NCI-H1694 treated with DMSO at 0.1 percent for 48 hours (cell line): ENCODE measurements around the gene F8.
"Not testable (repeated sequence)": the region's sequence is repeated elsewhere in the genome, so short reads cannot be mapped to it uniquely, and the experiment has no call there.

Source experiments
- DNase-seq: peaks from one replicate; lab custom pipeline; 2025; lab: John Stamatoyannopoulos, UW

The F8 gene

DNA sequence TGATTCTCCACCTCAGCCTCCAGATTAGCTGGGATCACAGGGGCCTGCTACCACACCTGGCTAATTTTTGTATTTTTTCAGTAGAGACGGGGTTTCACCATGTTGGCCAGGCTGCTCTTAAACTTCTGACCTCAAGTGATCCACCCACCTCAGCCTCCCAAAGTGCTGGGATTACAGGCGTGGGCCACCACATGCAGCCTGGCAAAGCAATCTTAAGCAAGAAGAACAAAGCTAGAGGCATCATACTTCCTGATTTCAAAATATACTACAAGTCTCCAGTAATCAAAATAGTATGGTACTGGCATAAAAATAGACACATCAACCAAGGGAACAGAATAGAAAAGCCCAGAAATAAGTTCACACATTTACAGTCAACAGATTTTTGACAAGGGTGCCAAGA, 149.2 kb downstream of the F8 start:
- no peak for DNase-seq

DNA sequence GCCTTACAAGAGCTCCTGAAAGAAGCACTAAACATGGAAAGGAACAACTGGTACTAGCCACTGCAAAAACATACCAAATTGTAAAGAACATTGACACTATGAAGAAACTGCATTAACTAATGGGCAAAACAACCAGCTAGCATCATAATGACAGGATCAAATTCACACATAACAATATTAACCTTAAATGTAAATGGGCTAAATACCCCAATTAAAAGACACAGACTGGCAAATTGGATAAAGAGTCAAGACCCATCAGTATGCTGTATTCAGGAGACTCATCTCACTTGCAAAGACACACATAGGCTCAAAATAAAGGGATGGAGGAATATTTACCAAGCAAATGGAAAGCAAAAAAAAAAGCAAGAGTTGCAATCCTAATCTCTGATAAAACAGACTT, 154.0 kb downstream of the F8 start:
- not testable (repeated sequence) for DNase-seq

DNA sequence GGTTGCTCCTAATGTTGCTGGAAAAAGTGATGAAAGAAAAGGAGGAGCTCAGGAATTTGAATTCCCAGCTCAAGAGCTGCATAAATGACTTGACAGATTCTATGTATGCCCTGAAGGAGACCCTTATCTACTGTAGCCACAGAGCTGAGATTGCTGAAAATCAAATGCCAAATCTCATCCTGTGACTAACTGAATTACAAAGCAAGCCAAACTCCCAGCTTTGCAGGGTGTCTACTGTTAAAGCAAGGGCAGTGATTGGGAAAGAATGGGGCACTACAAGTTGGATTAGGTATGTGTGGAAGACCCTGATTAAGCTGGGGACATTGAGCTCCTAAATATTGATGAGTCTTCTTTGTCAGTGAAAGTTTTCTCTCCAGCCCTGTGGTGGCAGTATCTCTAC, 167.3 kb downstream of the F8 start:
- no peak for DNase-seq

DNA sequence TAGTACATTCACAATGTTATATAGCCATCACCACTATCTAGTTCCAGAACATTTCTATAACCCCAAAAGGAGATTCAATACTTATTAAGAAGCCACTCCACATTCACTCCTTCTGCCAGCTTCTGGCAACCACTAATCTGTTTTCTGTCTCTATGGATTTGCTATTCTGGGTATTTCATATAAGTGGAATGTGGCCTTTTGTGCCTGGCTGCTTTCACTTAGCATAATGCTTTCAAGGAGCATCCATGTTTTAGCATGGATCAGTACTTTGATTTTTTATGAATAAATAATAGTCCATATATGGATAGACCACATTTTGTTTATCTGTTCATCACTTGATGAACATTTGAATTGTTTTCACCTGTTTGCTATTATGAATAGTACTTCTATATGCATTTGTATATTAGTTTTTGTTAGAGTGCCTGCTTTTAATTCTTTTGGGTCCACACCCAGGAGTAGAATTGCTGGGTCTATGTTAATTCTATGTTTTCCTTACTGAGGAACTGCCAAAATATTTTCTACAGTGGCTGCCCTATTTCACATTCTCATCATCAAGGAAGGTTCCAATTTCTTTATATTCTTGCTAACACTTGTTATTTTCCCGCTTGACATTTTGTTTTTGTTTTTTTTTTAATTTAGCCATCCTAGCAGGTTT, 171.4 kb downstream of the F8 start:
- DNase-seq: no peak

GRCh38 chrX:154840856-154841255, 181.7 kb downstream of the F8 start:
- peak; percentile 69 for DNase-seq

DNA sequence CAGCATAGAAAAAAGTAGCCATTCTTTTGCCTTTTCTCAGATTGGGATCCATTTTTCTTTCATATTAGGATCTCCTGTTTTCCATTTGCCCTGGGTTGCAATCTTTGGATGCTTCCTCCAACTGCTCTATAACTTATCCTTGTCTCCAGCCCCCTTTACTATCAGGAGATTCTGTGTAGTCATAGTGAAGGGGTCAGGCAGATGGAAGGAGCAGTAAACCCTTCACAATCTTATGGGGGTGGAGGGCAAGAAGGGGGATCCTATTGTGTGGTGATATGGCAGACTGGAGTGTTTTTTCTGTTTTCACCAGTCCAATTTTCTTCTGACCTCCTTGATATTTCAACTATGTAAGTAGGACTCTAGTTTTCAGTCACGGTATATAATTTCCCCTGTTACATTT, 186.4 kb downstream of the F8 start:
- DNase-seq: no peak

DNA sequence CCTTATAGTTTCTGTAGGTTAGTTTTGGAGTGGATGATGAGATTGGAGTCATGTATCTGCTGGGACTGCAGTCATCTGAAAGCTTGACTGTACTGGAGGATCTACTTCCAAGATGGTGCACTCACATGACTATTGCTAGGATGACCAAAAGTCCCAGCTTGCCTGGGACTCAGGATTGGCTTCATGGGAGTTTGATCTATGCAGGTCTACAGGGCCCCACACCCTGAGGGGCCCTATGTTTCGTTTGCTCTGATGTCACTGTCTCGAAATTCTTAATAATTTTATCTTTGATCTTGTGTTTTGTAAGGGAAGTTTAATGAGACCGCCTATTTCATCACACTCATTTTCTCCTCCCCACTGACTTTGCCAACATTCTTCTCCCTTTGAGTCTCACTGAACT, 188.0 kb downstream of the F8 start, which contains the start of gene SMIM9:
SMIM9 (minus strand) TSS at position 101 of the 400 bp plus-strand sequence. CDS start 3,806 bp downstream, outside the sequence.
- DNase-seq: no peak

DNA sequence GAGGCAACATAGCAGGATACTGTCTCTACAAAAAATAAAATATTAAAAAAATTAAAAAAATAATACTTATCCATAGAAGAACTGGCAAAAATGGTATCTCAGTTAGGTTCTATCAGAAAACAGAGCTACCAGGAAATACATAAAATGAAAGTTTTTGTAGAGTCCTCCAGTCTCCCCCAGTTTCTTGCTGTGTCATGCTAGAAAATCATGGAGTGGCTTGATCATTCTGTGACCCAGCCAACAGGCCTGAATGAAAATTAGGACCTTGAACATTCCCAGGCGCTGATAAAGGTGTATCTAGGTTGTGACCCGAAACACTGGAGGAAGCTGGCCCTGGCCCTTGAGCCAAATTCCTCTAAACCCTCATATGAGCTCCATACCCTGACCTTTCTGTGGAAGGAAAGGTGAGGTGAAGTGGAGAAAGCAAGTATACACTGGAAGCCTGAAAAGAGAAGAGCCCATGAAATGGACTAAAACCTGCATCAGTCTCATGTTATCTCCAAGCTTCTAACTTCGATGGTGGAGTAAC, 188.7 kb downstream of the F8 start:
- no peak for DNase-seq

DNA sequence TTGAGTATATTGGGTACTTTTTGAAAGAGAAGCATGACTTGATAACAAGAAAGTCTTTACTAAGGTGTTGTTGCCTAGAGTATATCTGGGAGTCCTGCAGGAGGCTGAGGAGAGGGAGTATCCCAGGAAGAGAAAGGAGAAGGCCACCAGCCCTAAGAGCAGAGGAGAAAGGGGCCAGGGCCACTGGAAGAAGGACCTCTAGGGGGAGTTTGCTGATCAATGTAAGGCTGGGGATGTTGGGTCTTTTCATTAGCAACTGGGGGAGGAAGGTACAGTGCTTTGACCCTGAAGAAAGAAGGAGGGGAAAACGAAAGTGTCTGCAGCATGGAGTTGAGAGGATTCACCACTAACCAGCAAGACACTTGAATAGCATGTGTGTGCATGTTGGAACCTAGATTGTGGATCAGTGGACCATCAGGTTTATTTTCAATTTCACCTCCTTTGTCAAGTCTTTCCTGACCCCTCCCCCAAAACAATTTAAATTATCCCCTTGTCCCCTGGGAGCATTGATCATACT, 192.5 kb downstream of the F8 start:
- no peak for DNase-seq

GRCh38 chrX:154829134-154829533, 193.4 kb downstream of the F8 start:
- no peak for DNase-seq

GRCh38 chrX:154828016-154828408, 194.5 kb downstream of the F8 start:
- no peak for DNase-seq

DNA sequence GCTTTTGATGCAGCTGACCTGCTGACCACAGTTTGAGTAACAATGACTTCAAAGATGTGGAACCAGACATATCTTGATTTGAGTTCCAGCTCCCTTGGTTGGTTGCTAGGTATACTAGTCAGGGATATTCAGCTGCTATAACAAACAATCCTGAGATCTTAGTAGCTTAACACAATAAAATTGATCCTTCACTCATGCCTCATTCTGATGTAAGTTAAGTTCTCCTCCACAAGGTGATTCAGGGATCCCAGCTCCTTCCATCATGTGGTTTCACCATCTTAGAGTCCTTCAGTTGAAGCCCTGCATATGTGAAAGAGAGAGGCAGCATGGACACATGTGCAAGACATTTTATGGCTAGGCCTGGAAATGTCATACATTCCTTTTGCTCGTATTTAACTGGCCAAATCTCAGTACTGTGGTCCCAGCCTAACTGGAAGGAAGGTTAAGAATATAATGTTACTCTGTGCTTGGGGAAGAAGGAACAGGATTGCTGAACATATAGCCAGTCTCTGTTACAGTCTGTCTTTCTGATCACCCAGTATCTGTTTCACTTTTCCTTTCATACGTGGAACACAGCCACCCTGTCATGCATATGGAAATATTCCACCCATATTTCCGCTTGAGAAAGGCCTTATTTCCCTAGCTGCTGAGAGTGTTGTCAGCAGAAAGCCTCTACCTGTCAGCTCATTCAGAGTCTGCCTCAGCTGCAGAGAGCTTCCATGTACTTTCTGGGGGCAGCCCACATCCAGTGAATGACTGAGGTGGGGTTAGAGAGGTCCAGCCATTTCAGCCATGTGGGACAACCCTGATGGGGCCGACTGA, 195.1 kb downstream of the F8 start:
- DNase-seq: no peak

DNA sequence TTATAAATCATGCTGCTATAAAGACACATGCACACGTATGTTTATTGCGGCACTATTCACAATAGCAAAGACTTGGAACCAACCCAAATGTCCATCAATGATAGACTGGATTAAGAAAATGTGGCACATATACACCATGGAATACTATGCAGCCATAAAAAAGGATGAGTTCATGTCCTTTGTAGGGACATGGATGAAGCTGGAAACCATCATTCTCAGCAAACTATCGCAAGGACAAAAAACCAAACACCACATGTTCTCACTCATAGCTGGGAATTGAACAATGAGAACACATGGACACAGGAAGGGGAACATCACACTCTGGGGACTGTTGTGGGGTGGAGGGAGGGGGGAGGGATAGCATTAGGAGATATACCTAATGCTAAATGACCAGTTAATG, 196.9 kb downstream of the F8 start:
- not testable (repeated sequence) for DNase-seq

GRCh38 chrX:154824638-154825037, 197.9 kb downstream of the F8 start:
- no peak for DNase-seq

DNA sequence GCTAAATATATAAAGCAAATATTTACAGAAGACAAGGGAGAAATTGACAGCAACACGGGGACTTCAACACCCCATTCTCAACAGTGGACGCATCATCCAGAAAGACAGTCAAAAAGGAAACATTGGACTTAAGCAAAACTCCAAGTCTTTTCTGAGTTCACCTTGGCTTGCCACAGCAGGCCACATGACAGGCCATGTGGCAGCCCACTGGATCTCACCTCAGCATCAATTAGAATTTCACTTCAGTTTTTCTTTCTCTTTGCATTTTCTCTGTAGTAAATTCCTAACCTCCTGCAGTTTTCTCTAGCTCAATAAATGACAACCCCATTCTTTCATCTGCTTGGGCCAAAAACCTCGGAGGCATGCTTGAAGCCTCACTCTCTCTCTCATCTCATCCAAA, 200.5 kb downstream of the F8 start:
- DNase-seq: no peak

GRCh38 chrX:154821523-154821922, 201.0 kb downstream of the F8 start:
- no peak for DNase-seq

DNA sequence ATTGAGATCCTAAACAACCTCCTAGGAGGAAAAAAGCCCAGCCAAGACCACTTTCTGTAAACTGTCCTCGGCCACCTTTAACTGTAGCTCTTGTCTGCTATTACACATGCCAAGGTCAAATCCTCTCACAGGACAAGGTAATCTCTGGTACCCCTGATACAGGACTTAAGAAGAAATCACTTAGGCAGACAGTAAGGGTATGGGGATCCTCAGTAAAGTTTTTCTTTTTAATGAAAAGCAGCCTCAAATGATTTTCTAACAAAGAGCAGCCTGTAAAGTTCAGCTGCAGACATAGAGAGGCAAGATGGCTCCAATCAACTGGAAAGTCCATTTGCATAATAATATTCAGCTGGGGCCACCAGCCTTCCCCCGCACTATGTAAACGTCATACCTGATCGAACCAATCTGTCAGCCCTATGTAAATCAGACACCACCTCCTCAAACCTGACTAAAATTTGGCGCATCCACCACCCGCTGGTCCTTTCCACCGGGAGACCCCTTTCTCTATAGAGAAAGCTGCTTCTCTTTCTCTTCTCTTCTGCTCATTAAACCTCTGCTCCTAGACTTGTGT, 202.7 kb downstream of the F8 start:
- no peak for DNase-seq

DNA sequence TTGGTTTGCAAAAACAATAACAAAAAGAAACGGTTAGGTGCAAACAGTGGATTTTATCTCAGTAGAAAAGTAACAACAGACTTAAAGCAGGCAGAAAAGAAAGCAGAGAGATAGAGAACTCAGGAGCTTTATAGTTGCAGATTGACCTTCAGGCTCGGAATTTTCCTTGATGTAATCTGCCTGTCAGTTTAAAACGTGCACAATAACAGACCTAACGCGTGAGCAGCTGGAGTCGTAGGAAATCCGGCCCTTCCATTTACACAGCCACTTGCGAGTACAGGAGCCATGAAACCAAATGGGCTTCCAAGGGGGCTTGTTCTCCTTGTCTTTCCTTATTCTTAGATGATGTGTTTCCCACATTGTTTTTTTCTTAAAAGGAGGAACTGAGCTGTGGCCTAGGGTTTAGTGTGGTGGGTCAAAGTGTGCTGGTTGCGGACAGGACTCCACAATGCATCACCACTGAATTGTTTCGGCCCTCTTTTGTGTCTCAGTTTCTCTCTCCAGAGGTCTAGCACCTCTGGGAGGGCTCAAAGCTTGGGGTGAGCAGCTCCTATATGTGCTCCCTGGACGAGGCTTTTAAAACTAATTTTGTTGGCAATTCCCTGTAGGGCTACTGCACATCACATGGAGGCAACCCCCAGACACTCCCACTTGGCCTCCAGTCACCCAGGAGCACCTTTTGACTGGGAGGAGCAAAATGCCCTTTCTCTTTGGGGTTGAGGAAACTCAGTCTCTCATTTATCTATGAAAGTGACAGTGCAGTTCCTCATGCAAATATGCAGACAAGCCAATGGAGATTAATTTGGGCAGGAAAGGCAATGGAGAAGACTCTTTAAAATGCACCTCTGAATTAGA, 203.4 kb downstream of the F8 start:
- no peak for DNase-seq

DNA sequence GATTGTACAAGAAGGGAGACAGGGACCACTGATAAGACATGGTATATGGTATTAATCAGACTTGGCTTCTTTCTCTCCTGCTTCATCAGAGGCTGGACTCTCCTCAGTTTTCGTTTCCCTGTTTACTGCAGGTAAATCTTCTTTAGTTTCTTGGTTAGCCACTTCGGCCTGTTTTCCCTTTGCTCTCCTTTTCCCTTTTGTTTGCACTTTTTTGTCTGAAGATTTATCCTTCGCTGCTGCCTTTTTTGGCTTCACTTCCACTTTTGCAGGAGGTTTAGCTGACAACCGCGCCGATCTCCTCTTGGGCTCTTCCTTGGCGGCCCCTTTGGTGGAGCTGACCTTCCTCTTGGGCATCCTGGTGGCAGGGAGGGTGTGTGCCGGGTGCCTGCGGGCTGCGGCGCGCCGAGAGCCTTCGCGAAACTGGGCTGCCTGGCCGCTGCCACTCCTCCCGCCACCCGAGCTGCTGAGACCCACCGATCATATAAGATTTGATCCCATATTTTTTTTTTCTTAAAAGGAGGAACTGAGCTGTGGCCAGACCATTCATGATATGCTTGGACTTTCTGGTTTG, 205.4 kb downstream of the F8 start:
- not testable (repeated sequence) for DNase-seq

DNA sequence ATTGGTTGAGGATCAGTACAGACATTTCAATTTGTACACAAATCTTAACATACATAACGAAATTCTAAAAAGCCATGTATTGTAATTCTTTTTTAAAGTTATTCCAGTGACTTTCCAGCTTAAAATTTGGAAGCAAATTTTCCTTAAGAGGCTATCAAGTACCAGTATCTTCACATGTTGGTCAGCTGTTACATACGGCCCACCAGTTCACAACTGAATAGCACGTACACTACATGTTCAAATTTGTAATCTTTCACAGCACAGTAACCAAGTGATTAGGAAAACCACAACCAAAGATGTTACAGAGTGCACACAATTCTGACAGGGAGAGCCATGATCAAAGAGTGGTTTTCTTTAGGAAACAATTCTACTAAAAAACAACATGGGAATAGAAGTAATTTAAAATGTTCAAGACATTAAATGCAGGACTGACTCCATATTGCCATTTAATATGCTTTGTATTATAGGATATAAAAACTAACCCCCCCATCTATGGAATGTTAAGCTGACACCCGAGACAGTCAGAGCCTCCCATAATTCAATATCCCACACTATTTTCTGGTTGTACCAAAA, 206.1 kb downstream of the F8 start:
- not testable (repeated sequence) for DNase-seq

GRCh38 chrX:154815274-154815818, 207.2 kb downstream of the F8 start:
- DNase-seq: no peak
